ENCODE data around the gene OR2T1.

OR2T1 gene, protein sequence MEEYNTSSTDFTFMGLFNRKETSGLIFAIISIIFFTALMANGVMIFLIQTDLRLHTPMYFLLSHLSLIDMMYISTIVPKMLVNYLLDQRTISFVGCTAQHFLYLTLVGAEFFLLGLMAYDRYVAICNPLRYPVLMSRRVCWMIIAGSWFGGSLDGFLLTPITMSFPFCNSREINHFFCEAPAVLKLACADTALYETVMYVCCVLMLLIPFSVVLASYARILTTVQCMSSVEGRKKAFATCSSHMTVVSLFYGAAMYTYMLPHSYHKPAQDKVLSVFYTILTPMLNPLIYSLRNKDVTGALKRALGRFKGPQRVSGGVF

DNA sequence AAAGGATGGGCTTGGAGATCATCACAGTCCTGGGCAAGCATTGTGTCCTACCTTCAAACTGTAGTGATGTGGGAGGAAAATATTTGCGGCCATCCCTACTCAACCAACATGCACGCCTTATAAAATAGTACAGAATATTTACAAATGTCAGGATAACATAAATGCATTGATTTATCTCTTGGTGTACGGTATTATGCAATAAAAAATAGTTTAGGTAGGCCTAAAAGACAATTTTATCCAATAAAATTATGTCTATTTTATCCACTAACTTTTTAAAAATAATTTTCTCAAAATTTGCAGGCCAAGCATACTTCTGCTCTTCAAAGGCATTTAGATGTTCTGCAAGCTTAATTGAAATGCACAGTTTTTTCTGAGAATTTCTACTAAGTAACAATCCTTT lies at the start of gene OR2T1:
Gene OR2T1, plus strand, starts transcription at position 301 of the 400 bp plus-strand sequence. CDS start 3,100 bp downstream, outside the sequence.
- TF ChIP-seq, protein P1, sequence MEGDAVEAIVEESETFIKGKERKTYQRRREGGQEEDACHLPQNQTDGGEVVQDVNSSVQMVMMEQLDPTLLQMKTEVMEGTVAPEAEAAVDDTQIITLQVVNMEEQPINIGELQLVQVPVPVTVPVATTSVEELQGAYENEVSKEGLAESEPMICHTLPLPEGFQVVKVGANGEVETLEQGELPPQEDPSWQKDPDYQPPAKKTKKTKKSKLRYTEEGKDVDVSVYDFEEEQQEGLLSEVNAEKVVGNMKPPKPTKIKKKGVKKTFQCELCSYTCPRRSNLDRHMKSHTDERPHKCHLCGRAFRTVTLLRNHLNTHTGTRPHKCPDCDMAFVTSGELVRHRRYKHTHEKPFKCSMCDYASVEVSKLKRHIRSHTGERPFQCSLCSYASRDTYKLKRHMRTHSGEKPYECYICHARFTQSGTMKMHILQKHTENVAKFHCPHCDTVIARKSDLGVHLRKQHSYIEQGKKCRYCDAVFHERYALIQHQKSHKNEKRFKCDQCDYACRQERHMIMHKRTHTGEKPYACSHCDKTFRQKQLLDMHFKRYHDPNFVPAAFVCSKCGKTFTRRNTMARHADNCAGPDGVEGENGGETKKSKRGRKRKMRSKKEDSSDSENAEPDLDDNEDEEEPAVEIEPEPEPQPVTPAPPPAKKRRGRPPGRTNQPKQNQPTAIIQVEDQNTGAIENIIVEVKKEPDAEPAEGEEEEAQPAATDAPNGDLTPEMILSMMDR (IDR thresholded peaks at IDR 0.05; ENCODE audit: borderline replicate concordance, insufficient read depth, low read depth, low read length): no peak
- H3K4me3 ChIP-seq (ENCODE audit: low read depth, low read length): no peak within 1 kb of the TSS

DNA sequence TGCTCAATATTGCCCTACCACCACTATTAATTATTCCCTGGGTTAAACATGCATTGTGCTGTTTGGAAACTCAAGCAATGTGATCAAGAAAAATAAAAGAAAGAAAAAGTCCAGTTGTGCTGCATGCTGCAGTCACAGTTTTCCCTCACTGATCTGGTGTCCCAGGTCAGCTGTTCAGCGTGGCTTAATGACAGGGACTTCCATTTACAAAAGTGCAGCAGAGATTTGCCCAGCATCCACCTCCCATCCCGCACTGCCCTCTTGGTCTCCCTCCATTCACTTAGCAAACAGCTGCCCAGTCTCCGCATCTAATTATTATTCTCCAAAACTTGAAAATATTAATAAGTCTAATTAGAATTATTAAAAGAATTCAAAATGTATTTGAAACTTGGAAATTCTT lies 43.4 kb upstream of the OR2T1 start:
- no peak overlapping the region for H3K4me3 ChIP-seq (ENCODE audit: low read depth, low read length)
- TF ChIP-seq, protein P1 (IDR thresholded peaks at IDR 0.05; ENCODE audit: borderline replicate concordance, insufficient read depth, low read depth, low read length): no peak

DNA sequence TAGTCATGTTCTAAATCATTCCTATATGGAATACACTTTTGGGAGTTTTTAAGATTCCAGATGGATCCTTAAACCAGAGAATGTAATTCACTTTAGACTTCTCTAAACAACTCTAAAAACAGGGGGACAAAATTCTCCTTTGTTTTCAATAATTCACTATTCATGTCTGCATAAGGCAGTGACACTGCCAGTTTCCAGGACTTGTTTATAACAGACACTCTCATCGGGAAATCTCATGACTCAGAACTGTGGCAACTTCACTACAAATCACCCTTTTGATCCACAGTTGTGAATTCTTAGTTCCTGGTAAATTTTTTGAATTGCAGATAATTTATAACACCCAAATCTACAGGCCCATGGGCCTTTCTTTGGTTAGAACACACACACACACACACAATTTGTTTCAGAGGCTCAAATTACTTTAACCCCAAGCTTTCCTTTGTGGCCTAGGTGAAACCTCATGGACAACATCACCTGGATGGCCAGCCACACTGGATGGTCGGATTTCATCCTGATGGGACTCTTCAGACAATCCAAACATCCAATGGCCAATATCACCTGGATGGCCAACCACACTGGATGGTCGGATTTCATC lies 41.6 kb upstream of the OR2T1 start, which contains the start of gene OR2T4:
Gene OR2T4, plus strand, starts transcription at position 545 of the 595 bp plus-strand sequence. Its CDS starts 0 bp downstream, at position 545.
- no peak within 1 kb of the TSS for H3K4me3 ChIP-seq (ENCODE audit: low read depth, low read length)
- TF ChIP-seq, protein P1 (IDR thresholded peaks at IDR 0.05; ENCODE audit: borderline replicate concordance, insufficient read depth, low read depth, low read length): no peak

DNA sequence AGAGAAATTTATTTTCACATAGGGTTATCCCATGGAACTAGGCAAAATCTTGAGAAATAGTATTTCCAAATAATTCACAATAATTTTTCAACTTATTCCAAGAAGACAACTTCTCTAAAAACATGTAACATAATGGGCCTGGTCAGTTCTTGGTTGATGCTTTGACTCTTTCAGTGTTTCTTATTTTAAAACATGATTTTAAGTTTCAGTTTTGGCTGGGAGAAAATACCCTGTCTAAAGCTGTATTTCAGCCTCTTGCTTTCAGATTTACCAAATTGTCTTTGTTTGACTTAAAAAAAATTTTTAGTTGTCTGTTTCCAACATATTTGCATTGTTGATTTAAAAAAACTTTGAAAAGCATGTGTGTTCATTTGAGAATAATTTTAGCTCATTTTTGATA lies 36.2 kb upstream of the OR2T1 start:
- no peak overlapping the region for H3K4me3 ChIP-seq (ENCODE audit: low read depth, low read length)
- TF ChIP-seq, protein P1 (IDR thresholded peaks at IDR 0.05; ENCODE audit: borderline replicate concordance, insufficient read depth, low read depth, low read length): no peak

DNA sequence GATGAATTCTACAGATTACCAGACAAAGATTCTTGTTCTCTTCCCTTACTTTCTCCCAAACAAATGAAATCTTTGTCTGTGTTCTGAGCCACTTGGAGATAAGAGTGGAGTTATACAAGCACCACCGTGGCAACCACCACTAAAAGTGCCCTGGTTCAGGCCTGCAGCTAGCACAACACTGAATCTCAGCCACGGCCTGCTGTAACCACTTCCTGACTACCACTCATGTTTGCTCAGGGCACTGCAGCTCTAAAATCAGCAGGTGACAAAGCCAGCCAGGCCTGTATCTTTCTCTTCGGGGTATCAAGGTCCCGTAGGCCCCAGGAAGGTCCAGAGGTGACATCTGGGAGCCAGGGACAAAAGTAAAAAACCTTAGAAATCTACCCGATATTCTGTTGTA lies 30.5 kb upstream of the OR2T1 start:
- TF ChIP-seq, protein P1 (IDR thresholded peaks at IDR 0.05; ENCODE audit: borderline replicate concordance, insufficient read depth, low read depth, low read length): no peak

DNA sequence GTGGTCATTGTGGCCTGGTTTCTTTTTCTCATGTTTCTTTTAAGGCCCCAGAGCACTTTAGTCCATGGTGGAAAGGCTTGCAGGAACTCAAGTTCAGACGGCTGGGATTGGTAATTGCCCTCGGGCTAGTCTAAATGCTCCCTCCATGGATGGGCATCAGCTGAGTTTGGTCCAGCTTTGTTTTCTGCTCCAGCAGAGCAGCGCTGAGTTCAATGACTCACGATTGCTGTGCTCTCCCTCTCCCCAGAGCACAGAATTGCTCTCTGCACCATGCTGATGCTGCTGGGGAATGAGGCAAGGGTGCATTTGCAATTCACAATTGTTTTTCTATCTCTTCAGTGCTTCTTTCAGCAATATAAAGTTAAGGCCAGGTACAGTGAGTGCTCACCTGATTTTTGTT lies 29.1 kb upstream of the OR2T1 start:
- H3K4me3 ChIP-seq (ENCODE audit: low read depth, low read length): no peak overlapping the region
- TF ChIP-seq, protein P1 (IDR thresholded peaks at IDR 0.05; ENCODE audit: borderline replicate concordance, insufficient read depth, low read depth, low read length): no peak

More for the DNA sequence above, 30.5 kb upstream of the OR2T1 start:
- no peak overlapping the region for H3K4me3 ChIP-seq (ENCODE audit: low read depth, low read length)

DNA sequence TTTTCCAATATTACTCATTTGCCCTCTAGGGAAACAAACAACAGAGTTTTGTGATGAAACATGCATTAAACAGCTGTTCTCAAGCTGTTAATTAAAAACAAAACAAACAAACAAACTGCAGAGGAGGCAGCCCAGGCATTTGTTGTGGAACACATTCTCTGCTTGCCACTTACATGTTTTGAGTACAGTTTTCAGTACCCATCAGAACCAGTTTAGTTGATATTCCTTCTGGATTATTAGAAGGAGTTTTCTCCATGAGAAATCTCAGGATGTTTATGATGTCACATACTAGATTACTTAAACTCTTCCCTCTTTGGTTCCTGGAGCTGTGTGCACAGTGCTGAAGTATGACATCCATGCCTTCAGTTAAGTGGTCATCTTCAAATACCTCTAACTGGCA lies 27.4 kb upstream of the OR2T1 start, which contains the start of gene OR2T6:
Gene OR2T6, plus strand, starts transcription at position 301 of the 400 bp plus-strand sequence. CDS start 11,863 bp downstream, outside the sequence.
- TF ChIP-seq, protein P1 (IDR thresholded peaks at IDR 0.05; ENCODE audit: borderline replicate concordance, insufficient read depth, low read depth, low read length): no peak
- H3K4me3 ChIP-seq (ENCODE audit: low read depth, low read length): no peak within 1 kb of the TSS
